Sigmoid colon (tissue), 7 donors: ENCODE data around the gene CLDN25. TPM values are rescaled to one million over a fixed set of nuclear protein-coding genes. Genes with fewer than 3 reads are reported as not detected.

Experiments
- DNase-seq: peaks from one replicate; pipeline ENCODE4 v3.0.0-alpha.2; 2019
- H3K27ac ChIP-seq, 4 donors: fragments of 200-600 bp; sonication (generic); one replicate each; pipeline ENCODE4 v1.5.1; 2016 to 2019; ENCODE audit warnings: mild to moderate bottlenecking in 1 of 4
- H3K27me3 ChIP-seq, 3 donors: fragments of 200-600 bp; sonication (generic); one replicate each; pipeline ENCODE4 v1.5.1; 2019; ENCODE audit warnings: mild to moderate bottlenecking in 1 of 3
- H3K36me3 ChIP-seq, 4 donors: fragments of 200-600 bp; sonication (generic); one replicate each; pipeline ENCODE4 v1.5.1; 2016 to 2019
- H3K4me1 ChIP-seq, 4 donors: fragments of 200-600 bp; sonication (generic); one replicate each; pipeline ENCODE4 v1.5.1; 2017 to 2019
- H3K4me3 ChIP-seq, 4 donors: fragments of 200-600 bp; sonication (generic); one replicate each; pipeline ENCODE4 v1.5.1; 2017 to 2019; ENCODE audit warnings: mild to moderate bottlenecking in 2 of 4, moderate library complexity in 1 of 4
- H3K9me3 ChIP-seq, 4 donors: fragments of 200-600 bp in 3 of 4; sonication (generic) in 3 of 4; one replicate each; pipeline versions ENCODE4 v1.5.1 to v1.6.1; 2013 to 2019
- EP300 ChIP-seq, 4 donors: sonication (generic); formaldehyde crosslinking; IDR thresholded peaks; one replicate each; pipeline ENCODE4 v1.6.1; 2017; ENCODE audit warnings: antibody characterized with exemption in 4 of 4
- POLR2A ChIP-seq, 2 donors: fragments of 450-650 bp; IDR thresholded peaks; one replicate each; pipeline ENCODE4 v1.6.1; 2016; ENCODE audit warnings: antibody characterized with exemption in 2 of 2, mild to moderate bottlenecking in 2 of 2, moderate library complexity in 2 of 2
- POLR2AphosphoS5 ChIP-seq, 4 donors: sonication (generic); formaldehyde crosslinking; IDR thresholded peaks; one replicate each; pipeline ENCODE4 v1.6.1; 2017; ENCODE audit warnings: antibody characterized with exemption in 4 of 4
- WGBS, 2 donors: extraction: QIAGEN DNeasy Blood & Tissue Kit; methylation state at CpG; one replicate each; pipeline ENCODE4 v1.1.7; 2013; 5-methylcytosine and 5-hydroxymethylcytosine counted together
- intact Hi-C: fragments of 100-400 bp; cut with DNase I; formaldehyde crosslinking; loops from one replicate; pipeline ENCODE4 v1.15.1; 2023
- polyA plus RNA-seq, 3 donors: library from polyadenylated mRNA; stranded (reverse); fragments of 200-250 nt; gene quantifications; one replicate each; pipeline ENCODE4 v1.2.3, GENCODE V29; 2013
- small RNA-seq, 3 donors: library from RNA; depleted of rRNA; stranded (forward); fragments of <200 nt; gene quantifications; one replicate each; pipeline ENCODE3, GENCODE V24; 2016
- total RNA-seq, 4 donors: library from RNA; depleted of rRNA; stranded (reverse); fragments of >200 nt; gene quantifications; one replicate each; pipeline ENCODE4 v1.1.0, GENCODE V29; 2016
- TF ChIP-seq, protein P1 (sequence below), 4 experiments: fragments of 450-650 bp in 3 of 4; fragments of 200-600 bp in 1 of 4; IDR thresholded peaks; one replicate each; pipeline ENCODE4 v1.5.1; 2016 to 2019; ENCODE audit warnings: antibody characterized with exemption in 4 of 4, mild to moderate bottlenecking in 3 of 4, moderate library complexity in 2 of 4
- donor health status: healthy with polysubstance abuse.
- donor health status: Bipolar disorder and iron deficiency.
- donor health status: healthy.

Gene CLDN25
- total and polyA plus RNA-seq, 7 donors: not detected

DNA sequence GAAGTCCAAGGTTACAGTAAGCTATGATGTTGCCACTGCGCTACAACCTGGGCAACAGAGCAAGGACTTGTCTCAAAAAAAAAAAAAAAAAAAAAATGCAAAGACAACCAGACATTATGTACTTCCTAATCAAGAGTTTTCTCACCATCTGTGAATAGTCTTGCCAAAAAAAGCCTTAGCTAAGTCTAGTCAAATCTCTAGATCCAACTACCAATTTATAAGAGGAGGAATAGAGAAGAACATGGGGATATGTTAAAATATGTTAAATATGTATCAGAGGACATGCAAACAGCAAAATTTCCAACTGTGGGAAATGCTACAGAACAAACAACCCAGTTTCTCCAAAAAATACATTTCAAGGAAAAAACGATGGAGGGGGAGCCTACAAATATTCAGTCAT, 50.2 kb downstream of the CLDN25 start:
- Histone ChIP-seq H3K9me3 (no peaks in the 10 kb centered on the region), H3K4me3 (no peak overlapping the region), H3K27ac (no peak overlapping the region), H3K4me1 (no peaks in the 10 kb centered on the region), H3K27me3 (no peaks in the 10 kb centered on the region), H3K36me3 (peaks cover 0 to 77% (median 8%) of the 10 kb centered on the region in 4 donors)
- WGBS, 2 donors: 92 to 95% methylated on average over 2 of the region's 2 CpGs
- DNase-seq: no peak
- TF ChIP-seq POLR2AphosphoS5 (IDR thresholded peaks at IDR 0.05) (no peak), POLR2A (IDR thresholded peaks at IDR 0.05) (no peak), EP300 (IDR thresholded peaks at IDR 0.05) (no peak)
- TF ChIP-seq, protein P1, sequence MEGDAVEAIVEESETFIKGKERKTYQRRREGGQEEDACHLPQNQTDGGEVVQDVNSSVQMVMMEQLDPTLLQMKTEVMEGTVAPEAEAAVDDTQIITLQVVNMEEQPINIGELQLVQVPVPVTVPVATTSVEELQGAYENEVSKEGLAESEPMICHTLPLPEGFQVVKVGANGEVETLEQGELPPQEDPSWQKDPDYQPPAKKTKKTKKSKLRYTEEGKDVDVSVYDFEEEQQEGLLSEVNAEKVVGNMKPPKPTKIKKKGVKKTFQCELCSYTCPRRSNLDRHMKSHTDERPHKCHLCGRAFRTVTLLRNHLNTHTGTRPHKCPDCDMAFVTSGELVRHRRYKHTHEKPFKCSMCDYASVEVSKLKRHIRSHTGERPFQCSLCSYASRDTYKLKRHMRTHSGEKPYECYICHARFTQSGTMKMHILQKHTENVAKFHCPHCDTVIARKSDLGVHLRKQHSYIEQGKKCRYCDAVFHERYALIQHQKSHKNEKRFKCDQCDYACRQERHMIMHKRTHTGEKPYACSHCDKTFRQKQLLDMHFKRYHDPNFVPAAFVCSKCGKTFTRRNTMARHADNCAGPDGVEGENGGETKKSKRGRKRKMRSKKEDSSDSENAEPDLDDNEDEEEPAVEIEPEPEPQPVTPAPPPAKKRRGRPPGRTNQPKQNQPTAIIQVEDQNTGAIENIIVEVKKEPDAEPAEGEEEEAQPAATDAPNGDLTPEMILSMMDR (IDR thresholded peaks at IDR 0.05): no peak
- intact Hi-C loops: no loop called here

Small RNA genes within 50 kb of the gene (small RNA-seq; reads per million reads assigned to genes)
- 0 reads per million in 3 donors for gene LRRC37A13P
- gene RPS29P19: 0 reads per million in 3 donors

Other genes starting within 250 kb of the CLDN25 start
- gene TMPRSS5, start 73.5 kb upstream of the CLDN25 start, total RNA-seq: 1 to 10 TPM in 1 of 4 donors, under 1 TPM in 3; 0.36 to 1.4 (median 0.60) TPM
- gene TMPRSS5, start 73.5 kb upstream of the CLDN25 start, polyA plus RNA-seq: under 1 TPM in 1 of 3 donors, not detected in 2; 0.28 TPM
- gene ZW10, start 6.1 kb upstream of the CLDN25 start, total RNA-seq: 10 to 100 TPM in 3 of 4 donors, 1 to 10 TPM in 1; 9.8 to 14.4 (median 12.8) TPM
- 1 to 10 TPM; 6.5 to 8.5 (median 6.6) TPM for gene ZW10, start 6.1 kb upstream of the CLDN25 start, polyA plus RNA-seq
- 10 to 100 TPM; 25.0 to 37.5 (median 31.9) TPM for gene USP28, start 95.8 kb downstream of the CLDN25 start, total RNA-seq
- 10 to 100 TPM in 1 of 3 donors, 1 to 10 TPM in 2; 5.4 to 10.8 (median 7.4) TPM for gene USP28, start 95.8 kb downstream of the CLDN25 start, polyA plus RNA-seq
- gene HTR3B, start 125.0 kb downstream of the CLDN25 start, total RNA-seq: not detected
- under 1 TPM in 1 of 3 donors, not detected in 2; 0.07 TPM for gene HTR3B, start 125.0 kb downstream of the CLDN25 start, polyA plus RNA-seq
- 1 to 10 TPM; 1.1 to 4.5 (median 2.8) TPM for gene HTR3A, start 195.3 kb downstream of the CLDN25 start, total RNA-seq
- 1 to 10 TPM in 1 of 3 donors, not detected in 2; 1.5 TPM for gene HTR3A, start 195.3 kb downstream of the CLDN25 start, polyA plus RNA-seq